Loucy (cell line): Measurements from ENCODE around the gene AGRN.

Source experiments
- CTCF ChIP-seq: fragments of 200-600 bp; sonication (generic); conservative IDR thresholded peaks from 2 replicates; pipeline ENCODE4 v1.5.1; 2014; ENCODE audit warnings: mild to moderate bottlenecking, antibody characterized with exemption, low read length
- EZH2phosphoT487 ChIP-seq: fragments of 200-600 bp; IDR thresholded peaks from 2 replicates; pipeline ENCODE4 v1.6.1; 2018; ENCODE audit warnings: antibody characterized with exemption, mild to moderate bottlenecking, moderate library complexity, borderline replicate concordance

DNA sequence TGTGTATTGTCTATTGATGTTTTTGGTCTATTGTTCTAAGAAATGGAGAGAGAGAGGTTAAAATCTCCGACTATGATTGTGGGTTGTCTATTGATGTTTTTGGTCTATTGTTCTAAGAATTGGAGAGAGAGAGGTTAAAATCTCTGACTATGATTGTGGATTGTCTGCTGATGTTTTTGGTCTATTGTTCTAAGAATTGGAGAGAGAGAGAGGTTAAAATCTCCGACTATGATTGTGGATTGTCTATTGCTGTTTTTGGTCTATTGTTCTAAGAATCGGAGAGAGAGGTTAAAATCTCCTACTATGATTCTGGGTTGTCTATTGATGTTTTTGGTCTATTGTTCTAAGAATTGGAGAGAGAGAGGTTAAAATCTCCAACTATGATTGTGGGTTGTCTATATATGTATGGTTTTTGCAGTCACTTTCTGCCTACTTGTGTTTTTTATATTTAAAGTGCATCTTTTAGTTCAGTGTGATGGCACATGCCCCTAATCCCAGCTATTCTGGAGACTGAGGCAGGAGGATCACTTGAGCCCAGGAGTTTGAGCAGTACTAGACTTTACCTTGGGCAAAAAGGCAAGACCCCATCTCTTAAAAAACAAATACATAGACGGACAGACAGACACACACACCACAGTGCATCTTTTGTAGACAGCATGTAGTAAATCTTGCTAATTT lies 79.7 kb downstream of the AGRN start:
- TF ChIP-seq CTCF (no peak), EZH2phosphoT487 (no peak)
